Measurements from ENCODE around the gene PGR.
"Not testable (repeated sequence)": the region's sequence is repeated elsewhere in the genome, so short reads cannot be mapped to it uniquely, and the experiment has no call there.

The PGR gene

GRCh38 chr11:101082813-101083212 is 46.8 kb downstream of the PGR start:
- no peak for DNase-seq (ENCODE audit: low read depth in 2 of 2)

- no peak for DNase-seq (ENCODE audit: low read depth in 2 of 2)
These were observed 65.9 kb downstream of the PGR start for GRCh38 chr11:101063706-101064105.

- no peak for DNase-seq (ENCODE audit: low read depth in 2 of 2)
These were observed 68.0 kb downstream of the PGR start for GRCh38 chr11:101061606-101062005.

DNA sequence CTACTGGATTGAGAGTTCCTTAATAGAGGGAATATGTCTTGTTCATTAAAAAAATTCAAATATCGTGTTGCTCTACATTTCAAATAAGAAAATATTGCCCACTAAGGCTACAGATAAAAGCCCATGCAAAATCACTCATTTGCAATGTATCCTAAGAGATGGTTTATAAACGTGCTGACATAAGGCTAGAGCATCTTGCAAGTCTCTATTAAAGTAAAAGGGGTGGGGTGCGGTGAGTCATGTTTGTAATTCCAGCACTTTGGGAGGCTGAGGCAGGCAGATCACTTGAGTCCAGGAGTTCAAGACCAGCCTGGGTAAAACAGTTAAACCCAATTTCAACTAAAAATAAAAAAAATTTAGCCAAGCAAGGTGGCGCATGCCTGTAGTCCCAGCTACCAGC is 70.3 kb downstream of the PGR start:
- DNase-seq (ENCODE audit: low read depth in 2 of 2) = no peak

GRCh38 chr11:101053492-101053891 is 76.1 kb downstream of the PGR start:
- DNase-seq (ENCODE audit: low read depth in 2 of 2) = no peak

DNA sequence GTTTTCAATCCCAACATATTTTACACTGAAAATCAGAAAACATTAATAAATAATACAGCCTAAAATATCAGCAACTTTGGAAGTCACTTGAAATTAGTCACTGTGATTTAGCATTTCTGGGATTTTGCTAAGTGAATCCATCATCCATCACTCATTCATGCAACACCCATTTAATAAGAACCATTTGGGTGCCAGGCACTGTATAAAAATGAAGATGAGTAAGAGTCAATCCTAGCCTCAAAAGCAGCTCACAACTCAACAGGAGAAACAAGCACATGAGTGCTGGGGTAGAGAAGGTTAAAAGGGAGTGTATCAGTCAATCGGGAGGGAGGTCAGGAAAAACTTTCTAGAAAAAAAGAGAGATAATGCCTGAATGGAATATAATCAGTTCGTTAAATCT is 77.9 kb downstream of the PGR start:
- DNase-seq (ENCODE audit: low read depth in 2 of 2) = no peak

- DNase-seq (ENCODE audit: low read depth in 2 of 2) = no peak
These were observed 79.8 kb downstream of the PGR start for GRCh38 chr11:101049813-101050212.

DNA sequence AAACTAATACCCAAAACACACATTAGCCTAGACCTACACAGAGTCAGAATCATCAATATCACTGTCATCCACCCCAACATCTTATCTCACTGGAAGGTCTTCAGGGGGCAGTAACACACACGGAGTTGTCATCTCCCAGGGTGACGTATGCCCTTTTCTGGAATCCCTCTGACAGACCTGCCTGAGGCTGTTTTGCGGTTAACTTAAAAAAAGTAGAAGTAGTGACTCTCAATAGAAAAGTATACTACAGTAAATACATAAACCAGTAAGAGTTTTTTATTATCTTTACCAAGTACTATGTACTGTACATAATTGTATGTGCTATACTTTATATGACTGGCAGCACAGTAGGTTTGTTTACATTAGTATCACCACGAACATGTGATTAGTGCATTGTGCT is 80.5 kb downstream of the PGR start:
- DNase-seq (ENCODE audit: low read depth in 2 of 2) = no peak

DNA sequence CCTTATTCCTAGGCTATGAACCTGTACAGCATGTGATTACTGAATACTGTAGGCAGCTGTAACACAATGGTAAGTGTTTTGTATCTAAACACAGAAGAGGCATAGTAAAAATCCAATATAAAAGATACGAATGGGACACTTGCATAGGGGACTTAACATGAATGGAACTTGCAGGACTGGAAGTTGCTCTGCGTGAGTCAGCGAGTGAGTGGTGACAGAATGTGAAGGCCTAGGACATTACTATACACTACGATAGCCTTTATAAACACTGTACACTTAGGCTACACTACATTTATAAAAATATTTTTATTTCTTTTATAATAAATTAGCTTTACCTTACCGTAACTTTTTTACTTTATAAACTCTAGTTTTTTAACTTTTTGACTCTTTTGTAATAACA is 81.1 kb downstream of the PGR start:
- no peak for DNase-seq (ENCODE audit: low read depth in 2 of 2)

- no peak for DNase-seq (ENCODE audit: low read depth in 2 of 2)
These were observed 82.7 kb downstream of the PGR start for GRCh38 chr11:101046947-101047346.

DNA sequence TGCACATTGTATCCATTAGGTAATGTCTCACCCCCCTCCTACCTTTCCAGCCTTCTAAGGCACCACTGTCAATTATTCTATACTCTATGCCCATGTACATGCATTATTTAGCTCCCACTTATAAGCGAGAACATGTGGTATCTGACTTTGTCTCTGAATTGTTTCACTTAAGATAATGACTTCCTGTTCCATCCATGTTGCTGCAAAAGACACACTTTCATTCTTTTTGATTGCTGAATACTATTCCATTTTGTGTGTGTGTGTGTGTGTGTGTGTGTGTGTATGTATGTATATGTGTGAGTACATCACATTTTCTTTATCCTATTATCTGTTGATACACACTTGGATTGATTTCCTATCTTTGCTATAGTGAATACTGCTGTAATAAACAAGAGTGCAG is 84.2 kb downstream of the PGR start:
- no peak for DNase-seq (ENCODE audit: low read depth in 2 of 2)

- no peak for DNase-seq (ENCODE audit: low read depth in 2 of 2)
These were observed 85.7 kb downstream of the PGR start for GRCh38 chr11:101043940-101044339.

- DNase-seq (ENCODE audit: low read depth in 2 of 2) = no peak
These were observed 93.7 kb downstream of the PGR start for GRCh38 chr11:101035872-101036271.

DNA sequence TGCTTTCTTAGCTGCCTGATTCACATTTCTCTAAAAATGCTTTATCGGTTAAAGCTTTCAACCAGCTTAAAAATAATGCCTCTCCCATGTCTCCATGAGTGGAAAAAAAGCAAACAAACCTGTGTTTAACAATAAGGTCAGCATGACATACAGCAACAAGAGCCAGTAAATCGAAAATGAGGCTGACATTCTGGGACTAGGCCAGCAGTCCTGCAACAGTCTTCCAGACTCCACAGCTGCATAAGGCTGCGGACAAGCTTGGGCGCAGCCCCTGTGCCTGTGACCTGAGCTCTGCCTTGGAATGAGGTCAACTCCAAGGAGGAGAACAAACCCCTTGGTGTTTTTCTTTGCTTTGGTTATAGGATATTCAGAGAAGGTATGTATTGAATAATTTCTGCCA is 95.5 kb downstream of the PGR start:
- DNase-seq (ENCODE audit: low read depth in 2 of 2) = no peak

DNA sequence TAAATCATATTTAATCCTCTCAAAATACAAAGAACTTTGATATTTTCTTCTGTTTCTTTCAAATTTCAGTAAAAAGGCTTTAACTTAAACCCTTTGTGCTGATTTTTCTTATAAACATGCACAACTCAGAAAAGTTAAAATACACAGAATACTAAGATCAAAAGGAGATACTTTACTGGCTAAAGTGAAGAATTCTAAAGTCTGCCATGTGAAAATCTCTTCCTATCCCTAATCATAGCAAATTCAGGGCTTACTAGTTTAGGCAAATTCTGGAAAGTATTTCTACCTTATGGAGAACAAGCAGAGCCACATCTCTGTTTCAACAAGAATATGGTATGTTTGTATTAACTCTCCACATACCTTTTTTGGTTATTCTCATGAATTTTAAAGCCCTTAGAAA is 96.6 kb downstream of the PGR start:
- no peak for DNase-seq (ENCODE audit: low read depth in 2 of 2)

- DNase-seq (ENCODE audit: low read depth in 2 of 2) = no peak
These were observed 97.9 kb downstream of the PGR start for GRCh38 chr11:101031713-101032112.

- DNase-seq (ENCODE audit: low read depth in 2 of 2) = no peak
These were observed 98.9 kb downstream of the PGR start for GRCh38 chr11:101030692-101031091.

DNA sequence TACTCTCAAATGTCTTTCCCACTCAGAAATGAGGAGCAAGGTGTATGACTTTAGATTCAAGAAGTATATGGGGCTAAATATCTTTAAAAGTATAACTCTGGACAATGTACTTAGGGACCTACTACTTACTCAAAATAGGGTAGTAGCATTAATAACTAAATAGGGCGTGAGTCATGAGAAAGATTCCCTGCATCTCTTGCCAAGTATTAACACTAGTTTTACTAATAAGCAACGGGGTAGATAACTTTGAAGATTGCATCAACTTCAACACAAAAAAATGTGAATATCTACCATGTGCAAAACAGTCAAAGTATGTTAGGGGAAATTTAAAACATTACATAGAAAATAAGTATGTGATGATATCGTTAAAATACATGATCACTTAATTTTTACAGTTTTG is 99.6 kb downstream of the PGR start:
- DNase-seq (ENCODE audit: low read depth in 2 of 2) = no peak

- no peak for DNase-seq (ENCODE audit: low read depth in 2 of 2)
These were observed 101.0 kb downstream of the PGR start for GRCh38 chr11:101028644-101029043.

DNA sequence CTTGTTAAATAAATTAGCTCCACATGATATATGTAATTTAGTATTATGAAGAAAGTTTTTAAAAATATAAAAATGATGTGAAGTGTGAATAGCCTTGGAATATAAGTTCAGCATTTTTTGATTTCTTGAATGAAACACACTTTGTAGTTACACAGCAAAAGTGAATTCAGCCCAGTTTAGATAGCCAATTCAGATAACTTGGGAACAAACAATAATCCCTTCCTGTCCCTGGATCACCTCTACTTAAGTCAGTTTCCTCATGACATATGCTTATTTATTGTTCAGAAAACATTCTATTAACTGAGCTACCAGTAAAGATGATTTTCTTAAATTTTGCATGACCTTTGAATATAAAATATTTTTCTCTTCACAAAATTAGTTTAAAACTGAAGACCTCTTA is 107.4 kb downstream of the PGR start:
- DNase-seq (ENCODE audit: low read depth in 2 of 2) = no peak

- DNase-seq (ENCODE audit: low read depth in 2 of 2) = no peak
These were observed 109.7 kb downstream of the PGR start for GRCh38 chr11:101019870-101020269.

GRCh38 chr11:101014600-101015285 is 114.9 kb downstream of the PGR start:
- no peak for DNase-seq (ENCODE audit: low read depth in 2 of 2)

- DNase-seq (ENCODE audit: low read depth in 2 of 2) = not testable (repeated sequence)
These were observed 115.9 kb downstream of the PGR start for GRCh38 chr11:101013702-101014101.

DNA sequence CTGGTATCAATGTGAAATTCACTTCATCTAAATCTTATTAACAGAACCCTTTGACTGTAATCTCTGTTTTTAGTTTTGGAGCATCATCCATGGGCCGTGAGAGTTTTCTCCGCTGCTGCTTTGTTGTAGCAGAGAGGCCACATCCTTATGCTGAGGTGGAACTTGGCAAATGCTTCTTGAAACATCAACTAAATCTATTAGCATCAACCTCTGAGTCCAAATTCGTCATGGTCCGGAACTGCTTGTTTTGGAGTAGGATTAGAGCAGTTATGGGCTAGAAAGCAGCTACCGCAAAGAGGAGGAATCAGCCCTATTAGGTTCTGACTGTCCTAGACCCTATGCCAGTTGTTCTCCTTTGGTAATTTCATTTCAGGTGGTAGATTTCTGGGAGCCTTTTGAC is 117.7 kb downstream of the PGR start:
- DNase-seq (ENCODE audit: low read depth in 2 of 2) = no peak
